A673 (cell line): ENCODE results near the gene CAPZB. TPM values are rescaled to one million over a fixed set of nuclear protein-coding genes. Genes with fewer than 3 reads are reported as not detected.

ENCODE experiments used
- BruUV-seq: library from RNA; stranded (reverse); fragments of 400-500 nt; replicated peaks from 2 replicates; lab custom pipeline; 2021; lab: Mats Ljungman, UMichigan
- CTCF ChIA-PET: fragments of 300-600 bp; sonication (Branson Sonifier 250); formaldehyde crosslinking; loops from one replicate; lab custom pipeline; 2022; ENCODE audit warnings: antibody characterized with exemption; lab: Charles Lee
- POLR2A ChIA-PET: fragments of 300-600 bp; sonication (Branson Sonifier 250); formaldehyde crosslinking; loops from one replicate; lab custom pipeline; 2022; ENCODE audit warnings: antibody characterized with exemption; ENCODE audit not compliant: low non-redundant PET; lab: Charles Lee
- DNase-seq: peaks from one replicate; pipeline ENCODE4 v3.0.0-alpha.2; 2015; ENCODE audit warnings: low spot score
- H3K27ac ChIP-seq: fragments of 200-600 bp; sonication (generic); 2 replicates; pipeline ENCODE4 v1.5.1; 2016; ENCODE audit warnings: mixed run types, low read depth, mild to moderate bottlenecking, mixed read lengths, antibody characterized with exemption, low read length; ENCODE audit not compliant: poor library complexity, severe bottlenecking
- H3K27me3 ChIP-seq: fragments of 200-600 bp; sonication (generic); replicated peaks from 2 replicates; pipeline ENCODE4 v1.6.1; 2017; ENCODE audit warnings: mixed run types, low read depth, mild to moderate bottlenecking, mixed read lengths, antibody characterized with exemption, low read length; ENCODE audit not compliant: insufficient read depth, poor library complexity
- H3K36me3 ChIP-seq: fragments of 200-600 bp; sonication (generic); 2 replicates; pipeline ENCODE4 v1.6.1; 2016; ENCODE audit warnings: mixed run types, mild to moderate bottlenecking, mixed read lengths, antibody characterized with exemption, low read length; ENCODE audit not compliant: insufficient read depth, poor library complexity, severe bottlenecking
- H3K4me1 ChIP-seq: fragments of 200-600 bp; sonication (generic); 2 replicates; pipeline ENCODE4 v1.6.1; 2017; ENCODE audit warnings: mixed run types, mild to moderate bottlenecking, mixed read lengths, antibody characterized with exemption, low read length; ENCODE audit not compliant: insufficient read depth, poor library complexity, severe bottlenecking
- H3K4me3 ChIP-seq: fragments of 200-600 bp; sonication (generic); 2 replicates; pipeline ENCODE4 v1.5.1; 2016; ENCODE audit warnings: low read depth, mixed run types, mild to moderate bottlenecking, mixed read lengths, low read length; ENCODE audit not compliant: poor library complexity, severe bottlenecking
- H3K9me3 ChIP-seq: fragments of 200-600 bp; sonication (generic); 2 replicates; pipeline ENCODE4 v1.6.1; 2016; ENCODE audit warnings: mixed run types, low read depth, mild to moderate bottlenecking, mixed read lengths, antibody characterized with exemption, low read length; ENCODE audit not compliant: poor library complexity, severe bottlenecking
- CTCF ChIP-seq: fragments of 300-800, 200-600 bp; sonication (generic); conservative IDR thresholded peaks from 2 replicates; pipeline ENCODE4 v1.5.1; 2017; ENCODE audit warnings: low read depth, mild to moderate bottlenecking, antibody characterized with exemption, low read length, moderate library complexity, mixed read lengths
- EZH2 ChIP-seq: fragments of 200-600 bp; sonication (generic); IDR thresholded peaks from 2 replicates; pipeline ENCODE4 v1.6.1; 2017; ENCODE audit warnings: borderline replicate concordance, low read depth, mild to moderate bottlenecking, mixed read lengths, antibody characterized with exemption, low read length; ENCODE audit not compliant: poor library complexity, severe bottlenecking
- intact Hi-C: fragments of 100-400 bp; cut with micrococcal nuclease; formaldehyde crosslinking; loops from one replicate; pipeline ENCODE4 v1.10.0; 2022; ENCODE audit not compliant: unreplicated experiment
- total RNA-seq: library from RNA; stranded (reverse); gene quantifications from 2 replicates; pipeline ENCODE4 v1.2.3, GENCODE V29; 2021

CAPZB gene
- total RNA-seq, 1 experiment from 2014 or later: 214 TPM

GRCh38 chr1:19476450-19477190, 8.7 kb downstream of the CAPZB start:
- BruUV-seq: no TSS peak
- no peak overlapping the region for H3K4me3 ChIP-seq
- no peak for DNase-seq
- intact Hi-C loops: no loop called here
- H3K9me3 ChIP-seq: no peaks in the 10 kb centered on the region
- ChIA-PET CTCF (no interaction called here), POLR2A (no interaction called here)
- H3K27me3 ChIP-seq: no peaks in the 10 kb centered on the region
- TF ChIP-seq EZH2: no peak
- no peak for TF ChIP-seq CTCF
- H3K36me3 ChIP-seq: no peaks in the 10 kb centered on the region
- H3K4me1 ChIP-seq: no peaks in the 10 kb centered on the region
- no peak overlapping the region for H3K27ac ChIP-seq

DNA sequence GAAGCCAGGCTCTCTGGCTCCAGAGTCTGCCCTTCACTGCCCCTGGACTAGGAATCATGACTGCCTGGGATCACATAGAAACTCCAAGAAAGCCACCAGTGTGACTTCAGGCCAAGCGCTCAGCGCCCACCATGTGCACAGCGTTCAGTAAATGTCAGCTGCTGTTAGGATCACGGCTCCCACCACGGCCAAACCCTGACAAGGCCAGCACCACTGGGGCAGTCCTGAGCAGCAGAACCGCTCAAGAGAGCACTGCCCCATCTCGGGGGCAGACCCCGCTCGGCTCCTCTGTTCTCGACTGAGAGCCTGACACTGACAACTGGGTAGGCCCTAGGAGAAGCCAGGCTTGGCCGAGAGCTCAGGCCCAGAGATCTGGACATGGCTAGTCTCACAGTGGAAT, 10.0 kb downstream of the CAPZB start:
- BruUV-seq: no TSS peak

DNA sequence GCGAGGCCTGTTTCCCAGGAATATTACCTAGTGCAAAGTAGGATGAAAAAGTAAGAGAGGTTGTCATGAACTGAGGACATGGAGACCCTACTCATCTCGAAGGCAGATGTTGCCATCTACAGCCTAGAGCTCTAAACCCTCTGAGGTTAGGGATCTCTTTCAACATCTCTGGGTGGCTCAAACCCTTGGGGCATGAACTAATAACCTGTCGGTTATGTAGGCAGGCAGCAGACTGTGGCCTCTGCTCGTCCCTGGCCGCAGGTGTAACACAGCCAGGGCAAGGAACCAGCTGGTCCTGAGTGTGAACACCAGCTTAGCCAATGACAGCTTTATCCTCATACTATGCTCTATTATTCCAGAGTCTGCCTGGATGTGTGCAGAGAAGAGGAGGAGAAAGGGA, 13.2 kb downstream of the CAPZB start:
- TF ChIP-seq EZH2 (no peak), CTCF (no peak)
- ChIA-PET POLR2A (no interaction called here), CTCF (interaction anchor here (0.6 kb wide), 1 partner anchor 23 kb away, joined by 5 read pairs; no protein-coding TSS in a partner anchor)
- H3K27ac ChIP-seq: no peak overlapping the region
- no TSS peak for BruUV-seq
- H3K4me1 ChIP-seq: peaks cover 25% of the 10 kb centered on the region
- H3K36me3 ChIP-seq: no peaks in the 10 kb centered on the region
- H3K27me3 ChIP-seq: no peaks in the 10 kb centered on the region
- no peaks in the 10 kb centered on the region for H3K9me3 ChIP-seq
- H3K4me3 ChIP-seq: no peak overlapping the region
- intact Hi-C loops: no loop called here
- DNase-seq: no peak

More for the DNA sequence above, 10.0 kb downstream of the CAPZB start:
- intact Hi-C loops: no loop called here
- Histone ChIP-seq H3K36me3 (no peaks in the 10 kb centered on the region), H3K27me3 (no peaks in the 10 kb centered on the region), H3K27ac (no peak overlapping the region), H3K4me1 (no peaks in the 10 kb centered on the region), H3K4me3 (no peak overlapping the region), H3K9me3 (no peaks in the 10 kb centered on the region)
- no peak for DNase-seq
- POLR2A ChIA-PET: no interaction called here
- TF ChIP-seq CTCF: no peak
- CTCF ChIA-PET: no interaction called here
